ENCODE measurements around the gene EXD3. TPM values are rescaled to one million over a fixed set of nuclear protein-coding genes. Genes with fewer than 3 reads are reported as not detected.

The EXD3 gene
- total RNA-seq, 1 donor = 7.3 TPM

- TF ChIP-seq CTCF (IDR thresholded peaks at IDR 0.05; ENCODE audit: insufficient read depth, low read depth, low read length) = no peak
- no peak for DNase-seq (ENCODE audit: low read depth)
- no peak overlapping the region for H3K4me3 ChIP-seq (ENCODE audit: low read depth, low read length)
These were observed 56.0 kb downstream of the EXD3 start for GRCh38 chr9:137366891-137367381.

- no peak for TF ChIP-seq CTCF (IDR thresholded peaks at IDR 0.05; ENCODE audit: insufficient read depth, low read depth, low read length)
- H3K4me3 ChIP-seq (ENCODE audit: low read depth, low read length) = no peak overlapping the region
- DNase-seq (ENCODE audit: low read depth) = no peak
These were observed 56.5 kb downstream of the EXD3 start for GRCh38 chr9:137366445-137366810.

- no peak overlapping the region for H3K4me3 ChIP-seq (ENCODE audit: low read depth, low read length)
- TF ChIP-seq CTCF (IDR thresholded peaks at IDR 0.05; ENCODE audit: insufficient read depth, low read depth, low read length) = no peak
- DNase-seq (ENCODE audit: low read depth) = no peak
These were observed 57.2 kb downstream of the EXD3 start for GRCh38 chr9:137365552-137366444.

GRCh38 chr9:137365056-137365455 lies 57.9 kb downstream of the EXD3 start:
- H3K4me3 ChIP-seq (ENCODE audit: low read depth, low read length) = no peak overlapping the region
- no peak for DNase-seq (ENCODE audit: low read depth)
- TF ChIP-seq CTCF (IDR thresholded peaks at IDR 0.05; ENCODE audit: insufficient read depth, low read depth, low read length) = no peak

- no peak for DNase-seq (ENCODE audit: low read depth)
- H3K4me3 ChIP-seq (ENCODE audit: low read depth, low read length) = no peak overlapping the region
- TF ChIP-seq CTCF (IDR thresholded peaks at IDR 0.05; ENCODE audit: insufficient read depth, low read depth, low read length) = no peak
These were observed 63.1 kb downstream of the EXD3 start for GRCh38 chr9:137359850-137360249.

GRCh38 chr9:137358126-137358525 lies 64.8 kb downstream of the EXD3 start:
- no peak for TF ChIP-seq CTCF (IDR thresholded peaks at IDR 0.05; ENCODE audit: insufficient read depth, low read depth, low read length)
- DNase-seq (ENCODE audit: low read depth) = no peak
- no peak overlapping the region for H3K4me3 ChIP-seq (ENCODE audit: low read depth, low read length)
